Brain microvascular endothelial cell (primary cell): ENCODE data around the gene EMP2.

Experiments
- DNase-seq: peaks from one replicate; pipeline ENCODE4 v3.0.0-alpha.2; 2020
- H3K27ac ChIP-seq: fragments of 250-450 bp; sonication (Bioruptor Pico); 2 replicates; pipeline ENCODE4 v1.5.1; 2020; ENCODE audit warnings: mild to moderate bottlenecking, moderate library complexity
- H3K27me3 ChIP-seq: fragments of 250-450 bp; sonication (Bioruptor Pico); replicated peaks from 2 replicates; pipeline ENCODE4 v1.5.1; 2020; ENCODE audit warnings: mild to moderate bottlenecking
- H3K36me3 ChIP-seq: fragments of 250-450 bp; sonication (Bioruptor Pico); replicated peaks from 2 replicates; pipeline ENCODE4 v1.5.1; 2020; ENCODE audit warnings: mild to moderate bottlenecking
- H3K4me3 ChIP-seq: 2 replicates; pipeline ENCODE4 v1.5.1; 2011; ENCODE audit warnings: low read depth, mild to moderate bottlenecking, control low read depth, low read length, moderate library complexity
- CTCF ChIP-seq: IDR thresholded peaks from 2 replicates; pipeline ENCODE4 v1.5.1; 2011; ENCODE audit warnings: low read depth, mild to moderate bottlenecking, moderate library complexity, low read length, control low read depth, inconsistent platforms; ENCODE audit errors: missing control alignments
- in situ Hi-C: cut with HindIII; loops from 2 replicates; pipeline ENCODE4 v1.10.0; 2017; ENCODE audit warnings: low sequenced_read_pairs, low pct_ligation_motif_present

Gene EMP2

GRCh38 chr16:10607157-10607556, 26.8 kb upstream of the EMP2 start:
- in situ Hi-C loops: no loop called here
- no peak overlapping the region for H3K4me3 ChIP-seq
- H3K36me3 ChIP-seq: no peaks in the 10 kb centered on the region
- no peaks in the 10 kb centered on the region for H3K27me3 ChIP-seq
- no peak overlapping the region for H3K27ac ChIP-seq
- TF ChIP-seq CTCF: no peak
- DNase-seq: no peak

- Histone ChIP-seq H3K27me3 (no peaks in the 10 kb centered on the region), H3K4me3 (no peak overlapping the region), H3K27ac (no peak overlapping the region), H3K36me3 (no peaks in the 10 kb centered on the region)
- no peak for DNase-seq
- in situ Hi-C loops: no loop called here
- TF ChIP-seq CTCF: no peak
Measured at GRCh38 chr16:10606607-10607006, 26.2 kb upstream of the EMP2 start.

- DNase-seq: no peak
- H3K4me3 ChIP-seq: no peak overlapping the region
- no peaks in the 10 kb centered on the region for H3K36me3 ChIP-seq
- H3K27ac ChIP-seq: no peak overlapping the region
- no peaks in the 10 kb centered on the region for H3K27me3 ChIP-seq
- in situ Hi-C loops: no loop called here
- no peak for TF ChIP-seq CTCF
Measured at GRCh38 chr16:10605636-10606035, 25.2 kb upstream of the EMP2 start.

GRCh38 chr16:10601444-10602408, 21.3 kb upstream of the EMP2 start:
- in situ Hi-C loops: no loop called here
- no peaks in the 10 kb centered on the region for H3K36me3 ChIP-seq
- no peak overlapping the region for H3K4me3 ChIP-seq
- no peak overlapping the region for H3K27ac ChIP-seq
- H3K27me3 ChIP-seq: no peaks in the 10 kb centered on the region
- no peak for DNase-seq
- TF ChIP-seq CTCF: no peak

GRCh38 chr16:10600782-10601443, 20.5 kb upstream of the EMP2 start:
- Histone ChIP-seq H3K36me3 (no peaks in the 10 kb centered on the region), H3K27me3 (no peaks in the 10 kb centered on the region), H3K4me3 (no peak overlapping the region), H3K27ac (no peak overlapping the region)
- TF ChIP-seq CTCF: no peak
- no peak for DNase-seq
- in situ Hi-C loops: no loop called here
